Activated CD4-positive, alpha-beta T cell treated with anti-CD3 and anti-CD28 coated beads, Interleukin-2, amount 50 U/mL, for 1 hour (primary cell): ENCODE measurements around the gene PTER.

Source experiments
- DNase-seq: peaks from one replicate; pipeline ENCODE4 v3.0.0-alpha.2; 2020

PTER gene

GRCh38 chr10:16436758-16437539 is at the start of gene PTER:
PTER (plus strand) TSS chr10:16437010; CDS start chr10:16484385, 47,375 bp downstream.
- peak; percentile 98 for DNase-seq

GRCh38 chr10:16392531-16393069 is 44.2 kb upstream of the PTER start:
- DNase-seq = no peak

- DNase-seq = no peak
Measured at GRCh38 chr10:16393271-16393858, 43.4 kb upstream of the PTER start.

- no peak for DNase-seq
Measured at GRCh38 chr10:16401416-16401815, 35.4 kb upstream of the PTER start.

GRCh38 chr10:16408379-16408778 is 28.4 kb upstream of the PTER start:
- no peak for DNase-seq

GRCh38 chr10:16417341-16417740 is 19.5 kb upstream of the PTER start:
- no peak for DNase-seq

GRCh38 chr10:16423599-16423998 is 13.2 kb upstream of the PTER start:
- no peak for DNase-seq

- DNase-seq = no peak
Measured at GRCh38 chr10:16425449-16425848, 11.4 kb upstream of the PTER start.

- no peak for DNase-seq
Measured at GRCh38 chr10:16429539-16429938, 7.3 kb upstream of the PTER start.

- DNase-seq = peak; percentile 14
Measured at GRCh38 chr10:16436367-16436757, 448 bp upstream of the PTER start.

- DNase-seq = no peak
Measured at GRCh38 chr10:16437540-16437894, 707 bp downstream of the PTER start.

- no peak for DNase-seq
Measured at GRCh38 chr10:16439295-16439694, 2.5 kb downstream of the PTER start.

GRCh38 chr10:16440396-16441133 is 3.8 kb downstream of the PTER start:
- no peak for DNase-seq

GRCh38 chr10:16441173-16441840 is 4.5 kb downstream of the PTER start:
- DNase-seq = no peak

- no peak for DNase-seq
Measured at GRCh38 chr10:16442914-16443313, 6.1 kb downstream of the PTER start.

GRCh38 chr10:16445770-16446469 is 9.1 kb downstream of the PTER start:
- no peak for DNase-seq

GRCh38 chr10:16449454-16449853 is 12.6 kb downstream of the PTER start:
- no peak for DNase-seq

GRCh38 chr10:16458166-16458955 is 21.6 kb downstream of the PTER start:
- DNase-seq = no peak

- DNase-seq = no peak
Measured at GRCh38 chr10:16459423-16459939, 22.7 kb downstream of the PTER start.

- DNase-seq = no peak
Measured at GRCh38 chr10:16466001-16466400, 29.2 kb downstream of the PTER start.

- no peak for DNase-seq
Measured at GRCh38 chr10:16470747-16471146, 33.9 kb downstream of the PTER start.
